Stimulated activated naive B cell treated with anti-CD40 and anti-IgM and Interleukin-4, amounts not matched to agents 10 μg/mL and 1 μg/mL and 100 μg/mL, for 72 hours (primary cell): ENCODE measurements around the gene WDR48.
"Not testable (repeated sequence)": the region's sequence is repeated elsewhere in the genome, so short reads cannot be mapped to it uniquely, and the experiment has no call there.

ENCODE experiments used
- ATAC-seq, 2 donors: fragments of 150-1000 bp; cut with Tn5 transposase; replicated peaks; 2 replicates each; pipeline ENCODE4 v1.10.0; 2021; ENCODE audit warnings: moderate library complexity in 1 of 2
- DNase-seq: peaks from one replicate; pipeline ENCODE4 v3.0.0; 2021
- H3K27ac Mint-ChIP-seq: one replicate; pipeline ENCODE4 v1.8.0; 2022; ENCODE audit warnings: mild to moderate bottlenecking, mixed read lengths
- H3K27me3 Mint-ChIP-seq, 2 donors: one replicate each; pipeline ENCODE4 v1.8.0; 2022; ENCODE audit warnings: mixed read lengths in 2 of 2
- H3K36me3 Mint-ChIP-seq, 2 donors: one replicate each; pipeline ENCODE4 v1.8.0; 2022; ENCODE audit warnings: mixed read lengths in 2 of 2, mild to moderate bottlenecking in 1 of 2
- H3K4me1 Mint-ChIP-seq, 2 donors: one replicate each; pipeline ENCODE4 v1.8.0; 2022; ENCODE audit warnings: mixed read lengths in 2 of 2, mild to moderate bottlenecking in 1 of 2
- H3K4me3 Mint-ChIP-seq, 2 donors: one replicate each; pipeline ENCODE4 v1.8.0; 2022; ENCODE audit warnings: mild to moderate bottlenecking in 2 of 2, mixed read lengths in 2 of 2, moderate library complexity in 1 of 2
- H3K9me3 Mint-ChIP-seq, 2 donors: one replicate each; pipeline ENCODE4 v1.8.0; 2022; ENCODE audit warnings: mixed read lengths in 2 of 2, mild to moderate bottlenecking in 1 of 2

Gene WDR48

DNA sequence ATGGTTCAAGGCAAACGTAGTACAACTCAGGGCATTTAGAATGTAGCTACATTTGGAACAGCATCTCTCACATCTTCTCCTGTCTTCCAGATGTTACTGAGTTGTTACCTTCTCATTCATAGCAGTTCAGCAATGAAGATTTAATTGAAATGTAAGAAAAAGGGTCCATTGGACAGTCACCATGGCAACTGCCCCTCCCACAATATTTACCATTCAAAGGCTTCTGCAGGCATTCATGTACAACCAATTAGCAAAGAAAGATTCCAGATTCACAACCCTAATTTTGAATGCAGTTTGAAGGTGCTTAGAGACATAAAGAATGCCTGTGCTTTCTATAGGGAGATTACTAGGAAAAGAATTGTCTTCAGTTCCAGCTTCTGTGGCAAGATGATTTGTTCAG lies 22.3 kb upstream of the WDR48 start:
- Mint-ChIP-seq H3K27me3 (peaks cover 7% of the 10 kb centered on the region in 2 donors), H3K4me3 (no peak overlapping the region), H3K9me3 (peaks cover 0 to 2% of the 10 kb centered on the region in 2 donors), H3K27ac (no peak overlapping the region), H3K4me1 (no peaks in the 10 kb centered on the region), H3K36me3 (peaks cover 0 to under 1% of the 10 kb centered on the region in 2 donors)
- no peak for DNase-seq
- no peak for ATAC-seq

- ATAC-seq (no peak), DNase-seq (no peak)
- Mint-ChIP-seq H3K4me1 (no peaks in the 10 kb centered on the region), H3K4me3 (no peak overlapping the region), H3K27me3 (peaks cover 14 to 28% of the 10 kb centered on the region in 2 donors), H3K27ac (no peak overlapping the region), H3K9me3 (peaks cover 9 to 10% of the 10 kb centered on the region in 2 donors), H3K36me3 (peaks cover 6 to 7% of the 10 kb centered on the region in 2 donors)
Observed at GRCh38 chr3:39038165-39038564, 13.7 kb upstream of the WDR48 start.

- H3K9me3 Mint-ChIP-seq, result no peaks in the 10 kb centered on the region
- peaks cover 18 to 29% of the 10 kb centered on the region in 2 donors for H3K4me1 Mint-ChIP-seq
- peaks cover 0 to 3% of the 10 kb centered on the region in 2 donors for H3K27me3 Mint-ChIP-seq
- peaks cover 0 to 2% of the 10 kb centered on the region in 2 donors for H3K36me3 Mint-ChIP-seq
- H3K4me3 Mint-ChIP-seq, result no peak overlapping the region
- H3K27ac Mint-ChIP-seq, result no peak overlapping the region
- DNase-seq (no peak), ATAC-seq (peak; percentile 38 to 44)
Observed at GRCh38 chr3:39050029-39050428, 1.8 kb upstream of the WDR48 start.

GRCh38 chr3:39052583-39052982 lies 767 bp downstream of the WDR48 start:
- Mint-ChIP-seq H3K36me3 (peaks cover 0 to 2% of the 10 kb centered on the region in 2 donors), H3K4me1 (peaks cover 23 to 45% of the 10 kb centered on the region in 2 donors), H3K9me3 (no peaks in the 10 kb centered on the region), H3K4me3 (peak overlapping the region; percentile 96 to 98), H3K27me3 (no peaks in the 10 kb centered on the region), H3K27ac (peak overlapping the region; percentile 97)
- ATAC-seq (no peak), DNase-seq (no peak)

DNA sequence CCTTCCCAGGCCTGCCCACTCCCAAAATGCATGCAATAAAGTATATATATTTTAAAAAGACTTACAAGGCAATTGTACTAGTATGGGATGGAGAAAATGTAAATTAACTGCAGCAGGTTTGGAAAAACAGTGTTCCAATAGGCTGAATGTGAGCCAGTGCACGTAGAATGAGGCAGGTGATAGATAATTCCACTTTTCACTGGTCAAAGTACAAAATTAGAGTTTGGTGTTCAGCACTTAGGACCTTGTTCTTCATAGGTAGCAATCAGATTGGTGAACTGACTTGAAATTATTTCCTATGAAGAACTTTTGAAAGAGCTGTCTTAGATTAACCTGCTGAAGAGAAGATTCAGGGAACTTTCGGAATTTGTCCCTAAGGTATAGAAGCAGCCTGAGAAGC lies 1.9 kb downstream of the WDR48 start:
- H3K4me3 Mint-ChIP-seq, result no peak overlapping the region
- no peaks in the 10 kb centered on the region for H3K27me3 Mint-ChIP-seq
- H3K27ac Mint-ChIP-seq, result no peak overlapping the region
- ATAC-seq (no peak), DNase-seq (no peak)
- peaks cover 25 to 54% of the 10 kb centered on the region in 2 donors for H3K4me1 Mint-ChIP-seq
- H3K36me3 Mint-ChIP-seq, result peaks cover 3% of the 10 kb centered on the region in 2 donors
- H3K9me3 Mint-ChIP-seq, result no peaks in the 10 kb centered on the region

GRCh38 chr3:39056151-39056550 lies 4.3 kb downstream of the WDR48 start:
- H3K36me3 Mint-ChIP-seq, result peaks cover 3 to 4% of the 10 kb centered on the region in 2 donors
- no peaks in the 10 kb centered on the region for H3K9me3 Mint-ChIP-seq
- peak overlapping the region; percentile 43 for H3K27ac Mint-ChIP-seq
- peak overlapping the region in 1 of 2 donors; percentile 40 for H3K4me3 Mint-ChIP-seq
- DNase-seq, result no peak
- H3K4me1 Mint-ChIP-seq, result peaks cover 25 to 52% of the 10 kb centered on the region in 2 donors
- H3K27me3 Mint-ChIP-seq, result no peaks in the 10 kb centered on the region
- no peak for ATAC-seq

DNA sequence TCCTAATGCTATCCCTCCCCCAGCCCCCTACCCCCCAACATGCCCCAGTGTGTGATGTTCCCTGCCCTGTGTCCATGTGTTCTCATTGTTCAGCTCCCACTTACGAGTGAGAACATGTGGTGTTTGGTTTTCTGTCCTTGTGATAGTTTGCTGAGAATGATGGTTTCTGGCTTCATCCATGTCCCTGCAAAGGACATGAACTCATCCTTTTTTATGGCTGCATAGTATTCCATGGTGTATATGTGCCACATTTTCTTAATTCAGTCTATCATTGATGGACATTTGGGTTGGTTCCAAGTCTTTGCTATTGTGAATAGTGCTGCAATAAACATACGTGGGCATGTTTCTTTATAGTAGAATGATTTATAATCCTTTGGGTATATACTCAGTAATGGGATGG lies 9.4 kb downstream of the WDR48 start:
- Mint-ChIP-seq H3K4me1 (peaks cover 24 to 54% of the 10 kb centered on the region in 2 donors), H3K36me3 (peaks cover 6 to 16% of the 10 kb centered on the region in 2 donors)
- not testable (repeated sequence) for DNase-seq, H3K27me3 Mint-ChIP-seq, H3K9me3 Mint-ChIP-seq, ATAC-seq, H3K27ac Mint-ChIP-seq, H3K4me3 Mint-ChIP-seq

GRCh38 chr3:39062180-39062579 lies 10.4 kb downstream of the WDR48 start:
- ATAC-seq (no peak), DNase-seq (no peak)
- no peak overlapping the region for H3K4me3 Mint-ChIP-seq
- no peaks in the 10 kb centered on the region for H3K9me3 Mint-ChIP-seq
- H3K27me3 Mint-ChIP-seq, result no peaks in the 10 kb centered on the region
- H3K27ac Mint-ChIP-seq, result peak overlapping the region; percentile 26
- H3K36me3 Mint-ChIP-seq, result peaks cover 10 to 18% of the 10 kb centered on the region in 2 donors
- H3K4me1 Mint-ChIP-seq, result peaks cover 19 to 45% of the 10 kb centered on the region in 2 donors

DNA sequence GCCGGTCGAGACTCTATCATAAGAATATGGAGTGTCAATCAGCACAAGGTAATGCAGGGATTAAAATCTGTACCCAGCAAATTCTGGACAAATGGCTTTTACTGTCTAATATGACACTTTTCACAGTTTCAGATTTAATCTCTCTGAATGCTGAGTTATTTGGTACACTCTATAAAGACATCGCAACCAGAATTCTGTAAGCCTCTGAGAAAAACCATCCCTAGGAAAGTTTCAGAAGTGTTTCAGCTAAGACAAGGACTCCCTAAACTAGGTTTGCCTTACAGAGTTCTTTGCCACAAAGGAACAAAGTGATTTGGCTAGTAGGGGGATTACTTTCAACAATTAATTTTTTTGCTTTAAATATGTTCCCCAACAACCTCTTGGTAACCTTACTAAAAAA lies 11.3 kb downstream of the WDR48 start:
- Mint-ChIP-seq H3K36me3 (peaks cover 14 to 24% of the 10 kb centered on the region in 2 donors), H3K9me3 (no peaks in the 10 kb centered on the region), H3K4me3 (no peak overlapping the region), H3K27ac (no peak overlapping the region), H3K27me3 (no peaks in the 10 kb centered on the region), H3K4me1 (peaks cover 18 to 41% of the 10 kb centered on the region in 2 donors)
- ATAC-seq, result no peak
- DNase-seq, result no peak

- Mint-ChIP-seq H3K27me3 (no peaks in the 10 kb centered on the region), H3K27ac (peak overlapping the region; percentile 75), H3K36me3 (peaks cover 14 to 21% of the 10 kb centered on the region in 2 donors), H3K4me1 (peaks cover 15 to 28% of the 10 kb centered on the region in 2 donors), H3K4me3 (no peak overlapping the region), H3K9me3 (no peaks in the 10 kb centered on the region)
- no peak for DNase-seq
- no peak for ATAC-seq
Observed at GRCh38 chr3:39064646-39065045, 12.8 kb downstream of the WDR48 start.

GRCh38 chr3:39065197-39065596 lies 13.4 kb downstream of the WDR48 start:
- peak overlapping the region in 1 of 2 donors; percentile 17 for H3K4me3 Mint-ChIP-seq
- peaks cover 15 to 28% of the 10 kb centered on the region in 2 donors for H3K4me1 Mint-ChIP-seq
- DNase-seq (peak; percentile 39), ATAC-seq (peak; percentile 100)
- no peaks in the 10 kb centered on the region for H3K9me3 Mint-ChIP-seq
- H3K36me3 Mint-ChIP-seq, result peaks cover 16 to 23% of the 10 kb centered on the region in 2 donors
- H3K27me3 Mint-ChIP-seq, result no peaks in the 10 kb centered on the region
- peak overlapping the region; percentile 75 for H3K27ac Mint-ChIP-seq

GRCh38 chr3:39067286-39067685 lies 15.5 kb downstream of the WDR48 start:
- no peak for ATAC-seq
- peaks cover 19 to 35% of the 10 kb centered on the region in 2 donors for H3K36me3 Mint-ChIP-seq

DNA sequence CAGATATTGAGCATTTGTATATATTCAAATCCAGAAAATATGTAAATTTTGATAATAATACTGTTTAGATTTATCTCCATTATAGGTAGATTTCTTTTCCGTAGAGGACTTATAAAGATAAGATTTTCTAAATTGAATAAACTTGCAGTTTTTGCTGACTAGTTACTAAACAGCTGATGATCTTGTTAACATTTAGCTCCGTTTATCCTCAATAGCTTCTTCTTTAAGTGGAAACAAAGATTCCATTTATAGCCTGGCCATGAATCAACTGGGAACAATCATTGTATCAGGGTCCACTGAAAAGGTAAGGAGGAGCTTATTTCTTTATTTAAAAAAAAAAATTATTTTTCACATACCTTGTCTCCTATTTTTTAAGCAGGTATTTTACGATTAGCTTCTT lies 16.7 kb downstream of the WDR48 start:
- H3K36me3 Mint-ChIP-seq, result peaks cover 26 to 47% of the 10 kb centered on the region in 2 donors

More at GRCh38 chr3:39067286-39067685, 15.5 kb downstream of the WDR48 start:
- peaks cover 9 to 19% of the 10 kb centered on the region in 2 donors for H3K4me1 Mint-ChIP-seq
- H3K4me3 Mint-ChIP-seq, result no peak overlapping the region
- no peaks in the 10 kb centered on the region for H3K27me3 Mint-ChIP-seq
- DNase-seq, result no peak
- H3K9me3 Mint-ChIP-seq, result no peaks in the 10 kb centered on the region
- H3K27ac Mint-ChIP-seq, result no peak overlapping the region

DNA sequence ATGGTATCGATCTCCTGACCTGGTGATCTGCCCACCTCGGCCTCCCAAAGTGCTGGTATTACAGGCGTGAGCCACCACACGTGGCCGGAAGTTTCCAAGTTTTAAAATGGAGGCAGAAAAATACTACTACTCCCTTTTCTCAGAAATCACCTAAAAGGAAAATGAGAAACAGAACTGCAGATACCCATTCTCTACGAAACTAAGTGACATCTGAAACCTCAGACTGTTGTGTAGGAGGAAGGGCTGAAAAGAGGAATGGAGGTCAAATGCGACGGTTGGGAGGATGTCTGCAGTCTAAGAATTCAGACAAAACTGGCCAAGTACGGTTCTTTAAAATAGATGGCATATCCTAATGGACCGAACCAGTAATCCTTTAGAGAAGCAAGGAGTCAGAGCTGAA lies 24.1 kb downstream of the WDR48 start:
- Mint-ChIP-seq H3K27me3 (no peaks in the 10 kb centered on the region), H3K36me3 (peaks cover 28 to 48% of the 10 kb centered on the region in 2 donors), H3K4me1 (peaks cover 0 to 7% of the 10 kb centered on the region in 2 donors), H3K27ac (no peak overlapping the region), H3K4me3 (no peak overlapping the region), H3K9me3 (no peaks in the 10 kb centered on the region)
- ATAC-seq (no peak), DNase-seq (no peak)

More for the DNA sequence above, 16.7 kb downstream of the WDR48 start:
- no peak for ATAC-seq
- Mint-ChIP-seq H3K27me3 (no peaks in the 10 kb centered on the region), H3K9me3 (no peaks in the 10 kb centered on the region), H3K27ac (no peak overlapping the region), H3K4me1 (peaks cover 6 to 13% of the 10 kb centered on the region in 2 donors), H3K4me3 (no peak overlapping the region)
- DNase-seq, result no peak

DNA sequence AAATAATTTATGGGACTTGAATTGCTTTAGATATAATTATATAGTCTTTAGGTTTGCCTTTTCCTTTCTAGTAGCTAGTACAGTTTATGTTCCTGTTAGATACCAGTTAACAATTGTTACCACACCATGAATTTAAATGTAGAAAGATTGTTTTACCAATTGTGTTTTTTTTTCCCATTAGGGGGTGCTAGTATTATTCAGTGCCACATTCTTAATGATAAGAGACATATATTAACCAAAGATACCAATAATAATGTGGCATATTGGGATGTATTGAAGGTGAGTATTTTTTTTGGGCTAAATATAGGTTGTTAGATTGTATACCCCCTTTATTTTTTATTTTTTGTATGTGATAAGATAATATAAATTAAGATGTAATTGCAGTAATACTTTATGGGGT lies 27.7 kb downstream of the WDR48 start:
- Mint-ChIP-seq H3K4me1 (peaks cover 8 to 15% of the 10 kb centered on the region in 2 donors), H3K27ac (no peak overlapping the region)

More for the DNA sequence above, 27.7 kb downstream of the WDR48 start:
- Mint-ChIP-seq H3K36me3 (peaks cover 28 to 44% of the 10 kb centered on the region in 2 donors), H3K9me3 (no peaks in the 10 kb centered on the region), H3K4me3 (no peak overlapping the region), H3K27me3 (no peaks in the 10 kb centered on the region)
- ATAC-seq (no peak), DNase-seq (no peak)
